Germinal center (tissue), 1 donor: Measurements from ENCODE around the gene AKAP10.
"Not testable (repeated sequence)": the region's sequence is repeated elsewhere in the genome, so short reads cannot be mapped to it uniquely, and the experiment has no call there.

Experiments used
- DNase-seq: peaks from one replicate; pipeline ENCODE4 v3.0.0; 2012; ENCODE audit warnings: mixed read lengths, low spot score

AKAP10 gene, protein sequence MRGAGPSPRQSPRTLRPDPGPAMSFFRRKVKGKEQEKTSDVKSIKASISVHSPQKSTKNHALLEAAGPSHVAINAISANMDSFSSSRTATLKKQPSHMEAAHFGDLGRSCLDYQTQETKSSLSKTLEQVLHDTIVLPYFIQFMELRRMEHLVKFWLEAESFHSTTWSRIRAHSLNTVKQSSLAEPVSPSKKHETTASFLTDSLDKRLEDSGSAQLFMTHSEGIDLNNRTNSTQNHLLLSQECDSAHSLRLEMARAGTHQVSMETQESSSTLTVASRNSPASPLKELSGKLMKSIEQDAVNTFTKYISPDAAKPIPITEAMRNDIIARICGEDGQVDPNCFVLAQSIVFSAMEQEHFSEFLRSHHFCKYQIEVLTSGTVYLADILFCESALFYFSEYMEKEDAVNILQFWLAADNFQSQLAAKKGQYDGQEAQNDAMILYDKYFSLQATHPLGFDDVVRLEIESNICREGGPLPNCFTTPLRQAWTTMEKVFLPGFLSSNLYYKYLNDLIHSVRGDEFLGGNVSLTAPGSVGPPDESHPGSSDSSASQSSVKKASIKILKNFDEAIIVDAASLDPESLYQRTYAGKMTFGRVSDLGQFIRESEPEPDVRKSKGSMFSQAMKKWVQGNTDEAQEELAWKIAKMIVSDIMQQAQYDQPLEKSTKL

DNA sequence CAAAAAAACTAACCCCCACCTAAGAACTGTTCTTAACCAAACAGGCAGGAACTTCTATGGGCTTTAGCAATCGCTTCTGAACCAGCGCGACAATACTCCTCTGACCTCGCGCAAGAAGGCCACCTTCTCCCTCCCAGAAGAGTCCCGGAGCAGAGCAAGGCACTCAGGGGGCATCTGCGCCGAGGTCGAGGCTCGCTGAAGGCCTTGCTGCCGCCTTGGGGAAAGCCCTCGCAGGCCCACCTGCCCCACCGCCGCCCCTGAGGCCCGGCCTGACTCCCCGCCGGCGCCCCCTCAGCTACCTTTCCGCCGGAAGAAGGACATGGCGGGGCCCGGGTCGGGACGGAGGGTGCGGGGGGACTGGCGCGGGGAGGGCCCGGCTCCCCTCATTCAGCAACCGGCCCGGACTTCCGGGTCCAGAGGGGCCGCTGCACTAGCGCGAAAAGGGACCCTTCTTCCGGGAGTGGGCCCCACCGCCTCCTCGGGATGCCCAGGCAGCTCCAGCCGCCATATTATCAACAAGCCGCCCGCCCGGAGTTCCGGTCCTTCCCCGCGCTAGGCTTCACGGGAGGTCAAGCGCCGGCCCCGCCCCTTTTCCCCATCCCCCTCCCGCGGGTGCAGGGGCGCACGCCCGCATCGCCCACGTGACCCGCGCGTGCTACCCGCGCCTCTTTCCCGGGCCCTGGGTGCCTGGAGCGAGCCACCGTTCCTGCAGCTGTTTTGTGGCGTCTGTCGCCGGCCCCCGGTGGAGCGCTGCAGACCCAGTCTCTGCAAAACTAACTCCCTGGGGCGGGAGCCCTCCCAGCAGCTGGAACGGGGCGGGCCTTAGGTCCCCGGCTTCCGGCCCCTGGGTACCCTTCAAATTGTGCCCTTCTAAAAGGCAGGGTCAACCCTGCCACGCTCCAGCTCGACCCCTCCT, at the start of gene AKAP10:
TSS of gene AKAP10 (minus strand) at position 536 of the 916 bp plus-strand sequence. CDS start at position 387, 149 bp downstream.
- peak; percentile 89 for DNase-seq

DNA sequence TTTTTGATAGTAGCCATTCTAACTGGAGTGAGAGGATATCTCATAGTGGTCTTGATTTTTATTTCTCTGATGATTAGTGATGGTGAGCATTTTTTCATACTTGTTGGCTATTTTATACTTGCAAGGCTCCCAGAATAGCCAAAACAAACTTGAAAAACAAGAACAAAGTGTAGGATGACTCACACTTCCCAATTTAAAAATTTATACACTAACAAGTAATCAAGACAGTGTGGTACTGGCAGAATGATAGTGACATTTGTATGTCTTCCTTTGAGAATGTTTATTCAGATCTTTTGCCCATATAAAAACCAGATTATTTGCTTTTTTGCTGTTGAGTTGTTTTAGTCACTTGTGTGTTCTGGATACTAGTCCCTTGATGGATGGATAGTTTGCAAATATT, 49.3 kb upstream of the AKAP10 start:
- DNase-seq: no peak

DNA sequence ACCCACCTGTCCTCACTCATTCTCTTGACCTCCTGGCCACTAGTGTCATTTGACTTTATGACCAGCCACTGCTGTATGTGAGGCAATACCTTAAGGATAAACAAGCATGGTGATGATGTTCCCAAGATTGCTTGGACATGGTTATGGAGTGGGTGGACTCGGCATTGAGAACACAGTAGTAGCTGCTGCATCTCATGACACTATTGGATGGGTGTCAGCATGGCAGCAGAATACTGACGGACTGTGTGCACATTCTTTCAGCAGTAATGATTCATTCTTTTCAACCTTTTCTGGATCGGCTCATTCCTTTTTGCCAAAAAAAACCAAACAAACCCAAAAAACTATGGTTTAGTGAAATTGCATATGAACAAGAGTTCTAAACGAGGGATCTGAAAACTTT, 45.1 kb upstream of the AKAP10 start:
- no peak for DNase-seq

DNA sequence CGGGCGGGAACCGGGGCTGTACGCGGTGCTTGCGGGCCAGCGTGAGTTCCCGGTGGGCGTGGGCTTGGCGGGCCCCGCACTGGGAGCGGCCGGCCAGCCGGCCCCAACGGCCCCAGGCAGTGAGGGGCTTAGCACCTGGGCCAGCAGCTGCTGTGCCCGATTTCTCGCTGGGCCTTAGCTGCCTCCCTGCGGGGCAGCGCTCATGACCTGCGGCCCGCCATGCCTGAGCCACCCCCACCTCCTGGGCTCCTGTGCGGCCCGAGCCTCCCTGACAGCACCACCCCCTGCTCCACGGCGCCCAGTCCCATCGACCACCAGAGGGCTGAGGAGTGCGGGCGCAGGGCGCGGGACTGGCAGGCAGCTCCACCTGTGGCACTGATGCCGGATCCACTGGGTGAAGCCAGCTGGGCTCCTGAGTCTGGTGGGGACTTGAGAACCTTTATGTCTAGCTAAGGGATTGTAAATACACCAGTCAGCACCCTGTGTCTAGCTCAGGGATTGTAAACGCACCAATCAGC, 38.9 kb upstream of the AKAP10 start:
- not testable (repeated sequence) for DNase-seq

DNA sequence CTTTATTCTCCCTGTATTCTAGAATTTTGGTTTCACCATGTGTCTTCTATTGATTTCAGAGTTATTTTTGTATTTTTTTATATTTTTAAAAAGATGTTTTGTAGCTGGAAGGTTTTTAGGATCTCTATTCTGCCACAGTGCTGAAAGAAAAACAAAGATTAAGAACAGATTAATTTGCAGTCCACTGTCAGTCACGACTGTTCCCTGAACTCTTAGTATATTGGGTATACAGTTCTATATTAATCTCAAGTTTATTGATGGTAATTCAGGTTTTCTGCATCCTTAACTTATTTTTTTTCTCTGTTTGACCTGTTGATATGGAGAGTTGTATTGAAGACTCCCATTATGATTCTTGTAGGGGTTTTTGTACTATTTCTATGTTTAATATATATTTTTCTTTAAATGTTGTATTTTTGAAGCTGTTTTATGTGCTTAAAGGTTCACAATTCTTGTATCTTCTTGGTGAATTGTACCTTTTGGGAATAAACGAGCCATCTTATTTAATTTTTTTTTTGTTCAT, 34.4 kb upstream of the AKAP10 start:
- no peak for DNase-seq

DNA sequence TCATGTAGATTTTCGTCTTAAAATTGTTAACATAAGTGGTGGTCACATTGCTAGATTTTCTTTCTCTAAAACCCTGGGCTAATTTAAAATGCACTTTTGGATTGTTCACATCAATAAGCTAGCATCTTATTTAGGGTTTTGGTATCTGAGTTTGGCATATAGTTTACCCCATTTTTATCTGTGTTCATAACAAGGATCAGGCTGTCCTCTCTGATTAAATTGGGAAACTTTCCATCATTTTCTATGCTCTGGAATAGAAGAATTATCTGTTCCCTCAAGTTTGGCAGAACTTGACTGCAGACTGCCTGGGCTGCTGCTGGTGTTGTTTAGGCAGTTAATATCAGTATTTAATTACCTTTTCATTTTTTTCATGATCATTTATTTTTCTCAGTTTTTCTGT, 33.3 kb upstream of the AKAP10 start:
- DNase-seq: no peak

DNA sequence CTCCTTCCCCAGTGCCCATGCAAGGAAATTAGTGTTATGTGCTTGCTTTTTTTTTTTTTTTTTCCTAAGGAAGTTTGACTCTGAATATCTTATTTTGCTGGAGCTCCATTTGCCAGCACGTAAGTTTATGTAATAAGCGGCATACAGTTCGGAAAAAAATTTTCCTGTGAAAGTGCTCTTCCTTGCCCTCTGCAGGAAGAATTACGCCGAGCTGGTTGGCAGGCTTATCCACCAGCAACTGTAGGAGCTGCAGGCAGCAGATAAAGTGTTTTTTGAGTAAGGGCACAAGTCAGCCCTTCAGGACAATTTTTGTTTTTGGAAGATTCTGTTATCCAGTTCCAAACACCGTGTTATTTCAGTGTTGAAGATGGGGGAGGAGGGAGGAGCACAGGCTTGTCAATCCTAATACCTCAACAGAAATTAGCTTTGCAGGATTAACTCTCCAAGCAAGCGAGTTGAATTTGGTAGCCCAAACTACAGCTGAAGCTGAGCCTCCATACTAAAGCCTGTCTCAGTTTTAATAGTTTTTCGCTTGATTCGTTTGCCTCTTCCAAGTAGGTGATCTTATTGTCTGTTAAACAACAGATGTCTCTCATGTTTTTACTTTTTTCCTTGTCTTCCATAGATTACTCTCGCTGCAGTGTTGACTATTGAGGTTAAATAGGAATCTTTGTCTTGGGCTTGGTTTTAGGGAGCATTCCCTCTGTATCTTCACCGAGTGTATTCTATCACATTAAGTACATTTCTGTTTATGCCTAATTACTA, 32.7 kb upstream of the AKAP10 start:
- DNase-seq: no peak

DNA sequence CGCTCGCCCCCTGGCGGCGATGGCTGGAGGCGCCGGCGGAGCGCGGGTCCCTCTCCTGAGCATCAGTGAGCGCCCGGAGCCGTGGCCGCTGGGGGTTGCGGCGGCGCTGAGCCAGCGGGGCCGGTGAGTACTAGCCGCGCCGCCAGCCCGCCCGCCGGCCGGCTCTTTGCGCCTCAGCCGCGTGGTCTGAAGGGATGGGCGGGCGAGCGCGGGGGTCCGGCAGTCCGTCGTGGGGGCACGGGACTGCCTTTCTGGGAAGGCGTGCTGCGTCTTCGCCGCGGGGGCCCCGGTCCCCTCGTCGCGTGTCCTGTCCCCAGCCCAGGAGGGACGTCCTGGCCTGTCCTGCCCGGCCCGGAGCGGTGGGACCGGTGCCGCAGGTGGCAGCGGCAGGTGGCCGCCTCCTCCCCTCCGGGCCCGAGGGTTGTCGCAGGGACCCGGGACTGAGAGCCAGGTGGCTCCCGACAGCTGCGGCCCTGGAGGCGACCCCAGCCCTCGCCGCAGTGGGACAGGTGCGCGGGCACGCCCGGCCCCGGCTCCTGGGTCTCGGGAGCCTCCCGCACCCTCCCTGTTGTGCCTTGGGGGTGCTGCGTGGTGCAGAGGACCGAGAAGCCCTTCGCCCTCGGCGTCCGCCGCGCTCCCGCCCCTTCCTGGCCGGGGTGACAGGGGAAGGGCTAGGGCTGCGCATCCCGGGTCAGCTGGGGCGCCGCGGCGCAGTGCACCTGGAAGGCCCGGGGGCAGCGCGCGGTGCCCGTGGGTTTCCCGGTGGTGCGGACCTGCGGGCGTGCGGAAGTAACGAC, 31.9 kb upstream of the AKAP10 start, which contains the start of gene SPECC1:
TSS of gene SPECC1 (plus strand) at position 58 of the 797 bp plus-strand sequence. CDS start 87,293 bp downstream, outside the sequence.
- DNase-seq: peak; percentile 83

DNA sequence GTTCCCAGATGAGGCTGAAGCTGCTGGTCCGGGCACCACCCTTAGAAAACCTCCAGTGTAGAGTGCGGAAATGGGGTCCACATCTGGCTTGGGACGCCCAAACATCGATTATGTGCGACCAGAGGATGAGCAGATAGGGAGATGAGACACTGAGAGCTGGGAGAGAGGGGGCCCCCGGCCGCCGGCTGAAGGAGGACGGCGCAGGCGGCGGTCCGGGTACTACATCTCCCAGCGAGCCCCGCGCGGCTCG, 31.3 kb upstream of the AKAP10 start:
- DNase-seq: no peak

DNA sequence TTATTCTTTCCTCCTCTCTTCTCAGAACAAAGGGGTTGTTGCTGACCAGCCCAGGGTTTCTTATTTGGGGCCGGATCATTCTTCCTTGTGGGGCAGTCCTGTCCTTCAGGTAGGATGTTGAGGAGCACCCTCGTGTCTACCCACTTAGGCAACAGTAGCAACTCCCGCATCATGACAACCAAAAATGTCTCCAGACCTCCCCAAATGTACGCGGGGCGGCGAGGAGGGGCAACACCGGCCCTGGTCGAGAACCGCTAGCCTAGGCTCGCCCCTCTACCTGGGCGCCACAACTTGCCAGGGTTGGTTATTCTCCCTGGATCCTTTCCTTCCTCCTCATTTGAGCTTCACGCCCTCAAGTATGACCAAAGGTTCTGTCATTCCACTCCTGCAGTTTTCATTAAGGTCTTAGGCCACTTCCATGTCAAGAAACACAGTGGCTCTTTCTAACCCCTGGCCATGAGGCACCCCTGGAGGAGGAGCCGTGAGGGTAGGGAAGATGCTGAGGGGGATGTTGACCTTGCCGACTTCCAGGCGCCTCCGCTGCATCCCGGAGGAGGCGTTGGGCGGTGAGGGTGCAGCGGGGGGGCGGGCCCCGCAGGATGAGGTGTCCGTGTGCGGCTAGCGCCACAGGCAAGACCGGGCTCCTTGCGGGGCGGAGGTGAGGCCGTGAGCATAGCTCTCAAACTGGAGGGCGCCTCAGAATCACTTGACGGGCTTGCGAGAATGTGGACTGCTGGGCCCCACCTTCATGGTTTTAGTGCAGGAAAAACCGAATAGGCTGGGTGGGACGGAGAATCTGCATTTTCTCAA, 30.8 kb upstream of the AKAP10 start:
- DNase-seq: no peak

DNA sequence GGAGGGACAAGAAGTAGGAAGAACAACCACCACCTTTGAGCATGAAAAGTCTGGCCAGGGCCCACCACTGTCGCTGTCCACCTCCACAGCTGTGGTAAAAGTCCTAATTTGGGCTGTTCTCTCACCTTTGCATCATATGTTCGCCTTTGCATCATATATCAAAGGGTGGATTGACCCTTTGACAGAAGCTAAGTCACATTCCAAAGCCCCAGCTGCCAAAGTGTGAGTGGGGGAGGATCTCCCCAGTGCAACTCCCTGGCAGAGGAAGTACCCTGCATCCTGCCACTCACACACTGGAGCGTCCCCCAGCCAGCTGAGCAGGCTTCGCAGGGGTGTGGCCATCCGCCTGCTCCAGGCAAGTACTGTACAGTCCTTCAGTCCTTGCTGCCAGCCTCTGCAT, 18.9 kb upstream of the AKAP10 start:
- DNase-seq: no peak

DNA sequence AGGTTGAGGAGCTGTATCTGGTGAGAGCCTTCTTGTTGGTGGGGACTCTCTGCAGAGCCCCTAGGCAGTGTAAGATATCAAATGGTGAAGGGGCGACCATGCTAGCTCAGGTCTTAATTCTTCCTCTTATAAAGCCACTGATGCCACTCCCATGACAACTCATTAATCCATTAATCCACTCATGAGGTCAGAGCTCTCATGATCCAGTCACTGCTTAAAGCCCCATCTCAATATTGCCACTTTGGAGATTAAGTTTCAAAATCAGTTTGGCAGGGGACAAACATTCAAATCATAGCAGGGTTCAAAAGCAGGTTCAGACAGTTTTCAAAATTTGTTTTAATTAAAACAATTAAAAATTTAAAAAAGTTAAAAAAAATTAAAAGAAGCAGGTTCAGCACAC, 18.5 kb upstream of the AKAP10 start:
- DNase-seq: no peak

DNA sequence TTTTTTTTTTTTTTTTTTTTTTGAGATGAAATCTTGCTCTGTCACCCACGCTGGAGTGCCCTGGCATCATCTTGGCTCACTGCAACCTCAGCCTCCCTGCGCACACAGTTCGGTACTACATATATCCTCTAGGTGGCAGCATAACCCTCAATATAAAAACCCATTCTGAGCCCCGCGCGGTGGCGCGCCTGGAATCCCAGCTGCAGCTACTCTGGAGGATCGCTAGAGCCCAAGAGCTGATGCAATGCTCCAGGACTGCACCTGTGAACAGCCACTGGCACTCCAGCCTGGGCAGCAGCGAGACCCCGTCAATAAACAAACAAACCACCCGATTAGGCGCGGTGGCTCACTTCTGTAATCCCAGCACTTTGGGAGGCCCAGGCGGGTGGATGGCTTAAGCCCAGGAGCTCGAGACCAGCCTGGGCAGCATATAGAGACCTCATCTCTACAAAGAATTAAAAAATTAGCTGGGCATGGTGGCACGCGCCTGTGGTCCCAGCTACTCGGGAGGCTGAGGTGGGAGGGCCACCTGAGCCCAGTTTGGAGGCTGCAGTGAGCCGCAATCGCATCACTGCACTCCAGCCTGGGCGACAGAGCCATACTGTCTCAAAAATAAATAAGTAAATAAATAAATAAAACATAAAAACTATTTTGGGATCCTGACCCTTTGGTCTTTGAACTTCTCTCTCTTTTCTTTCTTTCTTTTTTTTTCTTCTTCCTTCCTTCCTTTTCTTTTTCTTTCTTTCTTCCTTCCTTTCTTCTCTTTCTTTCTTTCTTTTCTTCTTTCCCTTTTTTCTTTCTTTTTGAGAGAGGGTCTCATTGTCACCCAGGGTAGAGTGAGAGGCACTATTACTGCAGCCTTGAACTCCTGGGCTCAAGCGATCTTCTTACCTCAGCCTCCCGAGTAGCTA, 15.4 kb upstream of the AKAP10 start:
- DNase-seq: peak; percentile 64

DNA sequence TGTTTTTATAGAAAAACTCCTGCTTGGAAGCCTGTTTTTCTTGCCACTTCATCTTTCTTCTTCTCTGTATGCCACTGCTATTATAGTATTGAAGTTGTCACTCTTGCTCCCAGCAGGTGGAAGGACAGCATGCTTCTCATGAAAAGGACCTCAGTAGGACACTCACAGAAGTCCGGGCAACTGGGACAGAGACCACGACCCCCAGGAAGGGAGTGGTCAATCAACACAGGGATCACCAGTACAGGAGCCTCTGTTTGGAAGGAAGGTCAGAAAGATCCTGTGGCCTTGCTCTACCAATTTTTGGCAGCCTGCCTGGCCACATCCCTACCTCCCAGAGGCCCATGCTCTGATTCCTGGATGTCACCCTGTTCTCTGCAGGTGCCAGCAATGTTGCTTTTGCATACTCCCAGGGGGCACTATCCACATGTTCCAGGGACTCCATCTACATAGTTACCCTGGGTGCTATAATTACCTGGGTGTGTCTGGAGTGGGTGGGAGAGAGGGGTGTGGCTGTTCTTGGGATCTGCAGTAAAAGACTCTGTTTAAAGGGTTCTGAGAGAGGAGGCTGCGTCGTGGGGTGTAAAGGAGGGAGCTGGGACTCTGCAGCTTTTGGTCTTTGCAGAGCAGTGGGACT, 13.7 kb upstream of the AKAP10 start:
- DNase-seq: no peak

DNA sequence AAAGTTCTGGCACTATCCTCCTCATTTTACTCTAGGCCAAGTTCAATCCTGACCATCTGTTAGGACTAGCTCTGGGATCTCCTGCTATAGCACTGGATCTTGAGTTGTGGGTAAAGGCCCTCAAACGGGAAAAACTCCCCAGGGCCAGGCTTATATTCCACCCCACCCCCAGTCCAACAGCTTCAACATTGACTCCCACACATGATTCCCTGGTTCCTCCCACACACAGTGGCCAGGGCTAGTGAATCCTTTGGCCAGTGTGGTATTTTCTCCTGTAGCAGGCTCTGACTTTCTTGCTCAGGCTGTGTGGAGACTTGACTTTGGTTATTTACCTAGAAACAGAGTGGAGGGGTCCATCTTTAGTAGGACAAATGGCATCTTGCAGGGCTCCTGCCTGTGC, 10.3 kb upstream of the AKAP10 start:
- no peak for DNase-seq

DNA sequence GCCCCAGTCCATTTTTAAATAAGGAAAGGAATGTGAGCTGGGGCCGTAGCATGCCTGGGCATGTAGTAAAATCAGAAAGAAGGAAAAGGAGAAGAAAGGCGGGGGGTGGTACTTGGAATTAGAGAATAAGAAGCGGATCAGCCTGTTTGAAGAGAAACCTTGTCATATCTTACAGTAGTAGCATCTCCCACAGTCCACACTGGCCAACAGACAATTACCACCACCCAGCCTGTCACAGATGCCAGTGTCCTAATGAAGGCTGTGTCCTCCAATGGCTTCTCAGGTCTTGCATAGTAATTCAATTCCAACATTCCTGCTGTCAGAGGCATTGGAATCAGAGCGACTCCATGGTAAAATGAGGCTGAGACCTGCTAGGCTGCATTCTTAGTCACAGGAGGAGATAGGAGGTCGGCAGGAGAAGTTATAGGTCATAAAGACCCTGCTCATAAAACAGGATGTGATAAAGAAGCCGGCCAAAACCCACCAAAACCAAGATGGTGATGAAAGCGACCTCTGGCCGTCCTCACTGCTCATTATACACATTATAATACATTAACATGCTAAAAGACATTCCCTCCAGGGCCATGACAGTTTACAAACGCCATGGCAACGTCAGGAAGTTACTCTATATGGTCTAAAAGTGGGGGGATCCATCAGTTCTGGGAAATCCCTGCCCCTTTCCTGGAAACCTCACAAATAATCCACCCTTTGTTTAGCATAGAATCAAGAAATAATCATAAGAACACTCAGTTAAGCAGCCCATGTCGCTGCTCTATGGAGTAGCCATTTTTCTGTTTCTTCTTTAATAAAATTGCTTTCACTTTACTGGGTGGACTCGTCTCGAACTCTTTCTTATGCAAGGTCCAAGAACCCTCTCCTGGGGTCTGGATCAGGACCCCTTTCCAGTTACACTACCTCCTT, 9.6 kb upstream of the AKAP10 start:
- no peak for DNase-seq
